Upper lobe of left lung (tissue), 6 donors: ENCODE results near the gene PTPRD. TPM values are rescaled to one million over a fixed set of nuclear protein-coding genes. Genes with fewer than 3 reads are reported as not detected.
"Not testable (repeated sequence)": the region's sequence is repeated elsewhere in the genome, so short reads cannot be mapped to it uniquely, and the experiment has no call there.

Experiments
- ATAC-seq, 2 donors: fragments of 200-7000 bp; cut with Tn5 transposase; one replicate each; pipeline ENCODE4 v1.9.1; 2022; ENCODE audit warnings: mild to moderate bottlenecking in 2 of 2, moderate library complexity in 2 of 2; ENCODE audit not compliant: low FRiP score in 2 of 2
- DNase-seq, 2 donors: peaks; one replicate each; pipeline ENCODE4 v3.0.0-alpha.2; 2019 to 2020
- H3K27ac ChIP-seq, 4 donors: fragments of 200-600 bp; sonication (generic); one replicate each; pipeline ENCODE4 v1.5.1; 2016 to 2019
- H3K27me3 ChIP-seq, 4 donors: fragments of 200-600 bp; sonication (generic); one replicate each; pipeline ENCODE4 v1.5.1; 2017 to 2019
- H3K36me3 ChIP-seq, 4 donors: fragments of 200-600 bp; sonication (generic); one replicate each; pipeline ENCODE4 v1.5.1; 2016 to 2019
- H3K4me1 ChIP-seq, 4 donors: fragments of 200-600 bp; sonication (generic); one replicate each; pipeline ENCODE4 v1.5.1; 2018 to 2019
- H3K4me3 ChIP-seq, 4 donors: fragments of 200-600 bp; sonication (generic); one replicate each; pipeline ENCODE4 v1.5.1; 2017 to 2019; ENCODE audit warnings: mild to moderate bottlenecking in 2 of 4, moderate library complexity in 1 of 4
- H3K9me3 ChIP-seq, 4 donors: fragments of 200-600 bp; sonication (generic); one replicate each; pipeline ENCODE4 v1.5.1; 2018 to 2019
- EP300 ChIP-seq, 4 donors: sonication (generic); formaldehyde crosslinking; IDR thresholded peaks; one replicate each; pipeline ENCODE4 v1.5.1; 2017; ENCODE audit warnings: antibody characterized with exemption in 4 of 4, control low read depth in 2 of 4
- POLR2A ChIP-seq, 4 donors: fragments of 450-650 bp; IDR thresholded peaks; one replicate each; pipeline ENCODE4 v1.5.1; 2016 to 2017; ENCODE audit warnings: antibody characterized with exemption in 4 of 4, mild to moderate bottlenecking in 2 of 4
- POLR2AphosphoS5 ChIP-seq, 2 donors: sonication (generic); formaldehyde crosslinking; IDR thresholded peaks; one replicate each; pipeline ENCODE4 v1.5.1; 2017; ENCODE audit warnings: antibody characterized with exemption in 2 of 2
- WGBS, 2 donors: methylation state at CpG; one replicate each; pipeline ENCODE4 v1.1.5; 2017 to 2018; 5-methylcytosine and 5-hydroxymethylcytosine counted together
- total RNA-seq, 6 donors: library from RNA; depleted of rRNA in 4 of 6; stranded (reverse); fragments of >200 nt in 4 of 6; gene quantifications; one replicate each; pipeline versions ENCODE4 v1.1.0 to v1.2.1, GENCODE V29; 2016 to 2021
- TF ChIP-seq, protein P1 (sequence below), 6 experiments: fragments of 450-650 bp in 4 of 6; fragments of 200-600 bp in 2 of 6; sonication (generic) in 2 of 6; IDR thresholded peaks; one replicate each; pipeline ENCODE4 v1.5.1; 2016 to 2019; ENCODE audit warnings: antibody characterized with exemption in 6 of 6
- donor health status: DM: no; HTN: no; CAD: no; lungs with moderate emphysema.
- donor health status: DM: no; HTN: yes; CAD: no; lungs with severe emphysema.

Gene PTPRD
- total RNA-seq, 6 donors from 2014 or later: 7.4 to 46.1 (median 14.5) TPM

DNA sequence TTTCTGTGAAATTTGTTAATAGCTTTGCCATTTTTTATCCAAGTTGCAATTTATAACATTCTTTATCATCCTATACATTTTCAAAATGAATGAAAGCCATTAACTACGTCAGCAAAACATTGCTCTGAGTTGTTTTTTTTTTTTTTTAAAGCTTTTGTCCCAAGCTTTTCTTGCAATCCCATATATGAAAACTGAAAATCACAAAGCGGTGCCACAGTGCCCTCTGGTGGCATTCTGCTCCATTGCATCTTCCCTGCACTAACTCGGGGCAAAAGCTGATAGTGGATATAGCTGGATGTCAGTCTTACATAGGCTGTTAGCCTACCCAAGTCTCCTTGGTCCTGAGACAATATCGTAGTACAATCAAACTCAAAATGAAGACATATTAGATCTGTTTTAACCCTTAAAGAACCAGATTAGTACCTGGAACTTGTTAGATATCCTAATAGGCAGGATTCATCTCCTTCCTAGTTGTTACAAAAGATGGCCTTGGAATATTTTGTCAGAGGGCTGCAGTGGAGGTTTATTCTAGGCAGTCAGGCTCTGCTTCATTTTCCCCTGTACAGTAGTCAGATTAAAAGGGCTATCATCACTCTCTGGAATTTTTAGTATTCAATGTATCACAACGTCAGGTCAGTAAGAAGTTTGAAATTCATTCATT, 669.9 kb downstream of the PTPRD start:
- peak in 1 of 2 donors; percentile 39 for DNase-seq
- no peak for TF ChIP-seq EP300 (IDR thresholded peaks at IDR 0.05)
- TF ChIP-seq, protein P1, sequence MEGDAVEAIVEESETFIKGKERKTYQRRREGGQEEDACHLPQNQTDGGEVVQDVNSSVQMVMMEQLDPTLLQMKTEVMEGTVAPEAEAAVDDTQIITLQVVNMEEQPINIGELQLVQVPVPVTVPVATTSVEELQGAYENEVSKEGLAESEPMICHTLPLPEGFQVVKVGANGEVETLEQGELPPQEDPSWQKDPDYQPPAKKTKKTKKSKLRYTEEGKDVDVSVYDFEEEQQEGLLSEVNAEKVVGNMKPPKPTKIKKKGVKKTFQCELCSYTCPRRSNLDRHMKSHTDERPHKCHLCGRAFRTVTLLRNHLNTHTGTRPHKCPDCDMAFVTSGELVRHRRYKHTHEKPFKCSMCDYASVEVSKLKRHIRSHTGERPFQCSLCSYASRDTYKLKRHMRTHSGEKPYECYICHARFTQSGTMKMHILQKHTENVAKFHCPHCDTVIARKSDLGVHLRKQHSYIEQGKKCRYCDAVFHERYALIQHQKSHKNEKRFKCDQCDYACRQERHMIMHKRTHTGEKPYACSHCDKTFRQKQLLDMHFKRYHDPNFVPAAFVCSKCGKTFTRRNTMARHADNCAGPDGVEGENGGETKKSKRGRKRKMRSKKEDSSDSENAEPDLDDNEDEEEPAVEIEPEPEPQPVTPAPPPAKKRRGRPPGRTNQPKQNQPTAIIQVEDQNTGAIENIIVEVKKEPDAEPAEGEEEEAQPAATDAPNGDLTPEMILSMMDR (IDR thresholded peaks at IDR 0.05): peak; percentile 38 to 84 (median 58)
- Histone ChIP-seq H3K36me3 (no peaks in the 10 kb centered on the region), H3K4me3 (no peak overlapping the region), H3K27ac (no peak overlapping the region), H3K4me1 (no peaks in the 10 kb centered on the region), H3K9me3 (no peaks in the 10 kb centered on the region), H3K27me3 (no peaks in the 10 kb centered on the region)
- 21 to 22% methylated on average over 5 of the region's 5 CpGs for WGBS, 2 donors
- ATAC-seq: peak in 1 of 2 donors; percentile 80

DNA sequence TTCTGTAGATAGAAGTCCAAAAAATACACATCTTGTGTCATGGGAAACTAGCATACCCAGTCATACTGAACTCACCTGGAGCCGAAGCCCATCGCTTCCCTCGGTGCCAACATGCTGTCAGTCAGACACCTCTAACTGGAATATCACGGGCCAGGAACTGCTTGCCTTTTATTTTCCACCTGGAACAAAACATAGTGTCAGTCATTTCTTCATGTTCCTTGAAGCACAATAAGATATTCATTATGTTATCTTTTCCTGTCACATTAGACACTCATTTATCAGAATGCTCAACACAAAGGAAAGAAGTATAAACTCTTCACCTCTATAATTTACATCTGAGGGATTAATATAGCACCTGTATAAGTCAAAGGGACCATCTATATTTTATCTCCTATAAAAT, 674.4 kb downstream of the PTPRD start:
- no peaks in the 10 kb centered on the region for H3K27me3 ChIP-seq
- H3K4me1 ChIP-seq: no peaks in the 10 kb centered on the region
- H3K9me3 ChIP-seq: no peaks in the 10 kb centered on the region
- H3K36me3 ChIP-seq: no peaks in the 10 kb centered on the region
- ATAC-seq (no peak), DNase-seq (no peak)
- H3K27ac ChIP-seq: no peak overlapping the region
- H3K4me3 ChIP-seq: no peak overlapping the region
- TF ChIP-seq EP300 (IDR thresholded peaks at IDR 0.05) (no peak), POLR2A (IDR thresholded peaks at IDR 0.05) (no peak), POLR2AphosphoS5 (IDR thresholded peaks at IDR 0.05) (no peak)
- TF ChIP-seq, protein P1 (IDR thresholded peaks at IDR 0.05): no peak
- WGBS, 2 donors: 73 to 84% methylated on average over 4 of the region's 4 CpGs

DNA sequence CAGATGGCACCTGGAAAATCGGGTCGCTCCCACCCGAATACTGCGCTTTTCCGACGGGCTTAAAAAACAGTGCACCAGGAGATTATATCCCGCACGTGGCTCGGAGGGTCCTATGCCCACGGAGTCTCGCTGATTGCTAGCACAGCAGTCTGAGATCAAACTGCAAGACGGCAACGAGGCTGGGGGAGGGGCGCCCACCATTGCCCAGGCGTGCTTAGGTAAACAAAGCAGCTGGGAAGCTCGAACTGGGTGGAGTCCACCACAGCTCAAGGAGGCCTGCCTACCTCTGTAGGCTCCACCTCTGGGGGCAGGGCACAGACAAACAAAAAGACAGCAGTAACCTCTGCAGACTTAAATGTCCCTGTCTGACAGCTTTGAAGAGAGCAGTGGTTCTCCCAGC, 681.3 kb downstream of the PTPRD start:
- H3K4me1 ChIP-seq, DNase-seq, H3K4me3 ChIP-seq, H3K27ac ChIP-seq, H3K27me3 ChIP-seq, H3K36me3 ChIP-seq, H3K9me3 ChIP-seq, ATAC-seq: not testable (repeated sequence)
- WGBS, 2 donors: 80 to 88% methylated on average over 16 of the region's 16 CpGs

DNA sequence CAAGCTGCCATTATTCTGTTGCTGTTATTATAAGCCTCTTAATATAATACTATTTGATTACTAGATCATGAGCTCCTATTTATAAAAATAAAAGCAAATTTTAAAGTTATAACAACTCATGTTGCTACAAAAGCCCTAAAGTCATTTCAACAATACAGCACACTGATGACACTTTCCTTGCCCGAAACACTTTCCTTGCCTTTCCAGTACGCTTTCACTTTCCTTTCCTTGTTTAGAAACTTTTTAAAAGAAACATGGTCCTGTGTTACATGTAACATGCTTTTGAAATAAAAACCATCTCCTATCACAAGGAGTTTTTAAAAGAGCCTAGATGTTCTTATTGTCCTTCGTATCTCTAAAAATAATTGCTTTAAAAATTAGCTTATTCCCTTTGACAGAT, 688.4 kb downstream of the PTPRD start:
- WGBS, 2 donors: 64 to 76% methylated on average over 3 of the region's 3 CpGs
- TF ChIP-seq EP300 (IDR thresholded peaks at IDR 0.05): no peak
- no peak for TF ChIP-seq POLR2A (IDR thresholded peaks at IDR 0.05)
- no peak for TF ChIP-seq POLR2AphosphoS5 (IDR thresholded peaks at IDR 0.05)
- TF ChIP-seq, protein P1 (IDR thresholded peaks at IDR 0.05): no peak
- H3K4me3 ChIP-seq: peak overlapping the region in 1 of 4 donors; percentile 4
- H3K27me3 ChIP-seq: no peaks in the 10 kb centered on the region
- no peaks in the 10 kb centered on the region for H3K36me3 ChIP-seq
- DNase-seq (no peak), ATAC-seq (no peak)
- H3K9me3 ChIP-seq: no peaks in the 10 kb centered on the region
- H3K27ac ChIP-seq: no peak overlapping the region
- H3K4me1 ChIP-seq: no peaks in the 10 kb centered on the region

DNA sequence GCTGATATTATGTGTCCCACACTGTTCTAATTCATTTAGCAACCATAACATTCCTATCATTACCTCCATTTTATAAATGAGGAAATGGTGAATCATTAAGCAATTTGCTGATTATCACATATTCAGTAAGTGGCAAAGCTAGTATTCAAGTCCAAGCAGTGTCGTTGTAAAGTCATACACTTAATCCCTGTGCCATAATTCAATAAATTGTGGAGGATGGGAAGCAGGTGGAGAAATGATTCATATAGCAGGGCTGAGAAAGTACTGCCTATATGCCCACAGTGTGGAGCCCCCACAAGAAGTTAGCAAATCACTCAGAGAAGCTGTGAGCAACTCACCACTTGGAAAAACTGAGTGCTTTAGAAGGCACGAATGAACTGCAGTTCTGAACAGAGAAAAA, 691.0 kb downstream of the PTPRD start:
- Histone ChIP-seq H3K27me3 (no peaks in the 10 kb centered on the region), H3K36me3 (no peaks in the 10 kb centered on the region), H3K27ac (no peak overlapping the region), H3K4me3 (no peak overlapping the region), H3K9me3 (no peaks in the 10 kb centered on the region), H3K4me1 (no peaks in the 10 kb centered on the region)
- ATAC-seq (no peak), DNase-seq (no peak)
- 77 to 86% methylated on average over 2 of the region's 2 CpGs for WGBS, 2 donors
- TF ChIP-seq POLR2AphosphoS5 (IDR thresholded peaks at IDR 0.05) (no peak), EP300 (IDR thresholded peaks at IDR 0.05) (no peak), POLR2A (IDR thresholded peaks at IDR 0.05) (no peak)
- TF ChIP-seq, protein P1 (IDR thresholded peaks at IDR 0.05): no peak
